ENCODE measurements around the gene SEC16B. TPM values are rescaled to one million over a fixed set of nuclear protein-coding genes. Genes with fewer than 3 reads are reported as not detected.
A peak's percentile ranks its signal among the peaks of the same experiment; 100 is the strongest.

SEC16B gene
- total and polyA plus RNA-seq, 4 donors: 2.5 to 3.9 (median 3.3) TPM

GRCh38 chr1:177948336-177948972, 21.4 kb downstream of the SEC16B start:
- Histone ChIP-seq H3K27me3 (ENCODE audit: control insufficient read depth, insufficient read depth, low read length) (no peaks in the 10 kb centered on the region), H3K36me3 (ENCODE audit: control insufficient read depth, insufficient read depth, low read length) (peaks cover 2% of the 10 kb centered on the region), H3K4me1 (ENCODE audit: control insufficient read depth, insufficient read depth, low read length) (peaks cover 15% of the 10 kb centered on the region), H3K9me3 (ENCODE audit: control insufficient read depth, insufficient read depth, low read length) (no peaks in the 10 kb centered on the region), H3K27ac (ENCODE audit: low read depth, low read length) (no peak overlapping the region), H3K4me3 (ENCODE audit: low read depth, low read length) (no peak overlapping the region)
- peak; percentile 52 to 96 (median 74) for DNase-seq (ENCODE audit: low read depth in 4 of 6, low spot score in 6 of 6)
- WGBS (ENCODE audit: insufficient coverage): 4% methylated on average over 4 of the region's 8 CpGs

- peaks cover 2% of the 10 kb centered on the region for H3K36me3 ChIP-seq (ENCODE audit: control insufficient read depth, insufficient read depth, low read length)
- no peak overlapping the region for H3K4me3 ChIP-seq (ENCODE audit: low read depth, low read length)
- H3K9me3 ChIP-seq (ENCODE audit: control insufficient read depth, insufficient read depth, low read length): no peaks in the 10 kb centered on the region
- DNase-seq (ENCODE audit: low read depth in 4 of 6, low spot score in 6 of 6): no peak
- peaks cover 15% of the 10 kb centered on the region for H3K4me1 ChIP-seq (ENCODE audit: control insufficient read depth, insufficient read depth, low read length)
- H3K27me3 ChIP-seq (ENCODE audit: control insufficient read depth, insufficient read depth, low read length): no peaks in the 10 kb centered on the region
- H3K27ac ChIP-seq (ENCODE audit: low read depth, low read length): no peak overlapping the region
- 30% methylated on average over 2 of the region's 7 CpGs for WGBS (ENCODE audit: insufficient coverage)
Measured at GRCh38 chr1:177947623-177948022, 22.2 kb downstream of the SEC16B start.

DNA sequence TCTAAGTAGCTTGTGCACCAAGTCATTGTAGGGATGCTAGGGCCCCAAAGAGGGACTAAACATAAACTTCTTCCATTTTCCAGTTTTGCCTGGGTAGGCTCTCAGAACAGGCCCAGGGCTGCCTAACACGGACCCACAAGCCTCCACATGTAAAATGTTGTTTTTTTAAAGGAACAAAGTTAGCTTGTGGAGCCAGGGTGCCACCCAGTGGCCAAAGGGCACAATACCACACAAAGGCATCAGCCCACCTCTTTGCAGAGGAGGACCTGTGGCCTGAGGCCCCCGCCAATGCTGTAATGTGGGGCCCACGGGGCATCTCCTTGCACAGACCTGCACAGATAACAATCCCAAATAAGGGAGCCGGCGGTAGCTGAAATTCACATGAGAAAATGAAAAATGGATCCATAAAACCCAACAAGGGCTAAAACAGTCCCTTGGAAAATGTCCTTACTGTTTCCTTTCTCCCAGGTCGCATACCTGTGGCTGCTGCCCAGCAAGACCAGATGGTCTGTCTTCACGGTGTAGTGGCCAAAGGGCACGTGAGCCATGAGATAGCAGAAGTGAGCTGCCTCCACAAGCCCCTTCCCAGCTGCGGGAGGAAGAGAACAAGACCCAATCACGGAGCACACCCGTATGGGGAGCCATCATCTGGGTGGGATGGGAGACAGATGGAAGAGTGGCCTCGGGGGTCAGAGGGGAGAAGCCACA, 23.8 kb downstream of the SEC16B start:
- peak in 5 of 6 donors; percentile 53 to 94 (median 59) for DNase-seq (ENCODE audit: low read depth in 4 of 6, low spot score in 6 of 6)
- WGBS (ENCODE audit: insufficient coverage): 40% methylated on average over 9 of the region's 12 CpGs
- no peaks in the 10 kb centered on the region for H3K9me3 ChIP-seq (ENCODE audit: control insufficient read depth, insufficient read depth, low read length)
- H3K36me3 ChIP-seq (ENCODE audit: control insufficient read depth, insufficient read depth, low read length): peaks cover 2% of the 10 kb centered on the region
- no peak overlapping the region for H3K4me3 ChIP-seq (ENCODE audit: low read depth, low read length)
- H3K27ac ChIP-seq (ENCODE audit: low read depth, low read length): peak overlapping the region; percentile 30
- H3K27me3 ChIP-seq (ENCODE audit: control insufficient read depth, insufficient read depth, low read length): no peaks in the 10 kb centered on the region
- H3K4me1 ChIP-seq (ENCODE audit: control insufficient read depth, insufficient read depth, low read length): peaks cover 15% of the 10 kb centered on the region

DNA sequence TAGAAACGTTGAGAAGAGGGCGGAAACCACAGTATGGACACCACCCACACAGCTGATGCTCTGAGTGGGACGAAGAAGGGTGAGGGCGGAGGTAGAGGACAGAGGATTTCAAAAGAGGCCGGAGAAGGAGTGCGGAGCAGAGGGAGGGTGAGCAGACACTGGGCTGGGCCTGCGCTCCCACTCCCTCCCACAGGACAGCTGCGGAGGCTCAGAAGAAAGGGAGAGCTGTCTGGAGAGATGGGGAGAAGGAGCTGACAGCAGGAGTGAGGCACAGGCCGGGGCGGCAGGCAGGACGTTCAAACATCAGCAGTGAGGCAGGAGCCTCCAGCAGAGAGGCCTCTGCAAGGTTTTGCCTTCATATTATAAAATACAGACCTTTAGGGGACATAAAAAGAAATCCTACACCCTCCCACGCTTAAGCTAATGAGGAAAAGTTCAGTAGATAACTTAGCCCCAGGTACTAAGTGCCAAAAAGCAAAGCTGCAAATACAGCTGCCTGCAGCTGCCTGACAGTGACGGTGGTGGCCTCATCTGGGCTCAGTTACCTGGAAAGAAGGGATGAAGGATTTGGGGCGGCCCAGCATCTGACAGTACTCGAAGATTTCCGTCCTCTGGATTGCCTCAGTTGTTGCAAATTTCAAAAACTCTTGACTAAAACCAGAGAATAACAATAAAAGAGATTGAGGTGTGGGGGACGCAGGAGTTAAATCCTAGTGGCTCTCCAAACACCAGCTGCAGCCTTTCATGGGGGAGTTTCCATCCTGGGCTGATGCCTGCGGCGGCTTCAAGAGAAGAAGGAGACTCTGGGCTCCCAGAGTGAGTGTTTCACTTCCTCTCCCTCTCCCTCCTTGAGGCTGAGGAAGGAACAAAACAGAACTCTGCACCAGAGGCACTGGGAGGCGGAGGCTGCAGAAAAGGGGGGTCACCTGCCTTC, 25.6 kb downstream of the SEC16B start:
- Histone ChIP-seq H3K4me1 (ENCODE audit: control insufficient read depth, insufficient read depth, low read length) (peaks cover 15% of the 10 kb centered on the region), H3K27ac (ENCODE audit: low read depth, low read length) (no peak overlapping the region), H3K9me3 (ENCODE audit: control insufficient read depth, insufficient read depth, low read length) (no peaks in the 10 kb centered on the region), H3K36me3 (ENCODE audit: control insufficient read depth, insufficient read depth, low read length) (peaks cover 2% of the 10 kb centered on the region), H3K27me3 (ENCODE audit: control insufficient read depth, insufficient read depth, low read length) (no peaks in the 10 kb centered on the region), H3K4me3 (ENCODE audit: low read depth, low read length) (no peak overlapping the region)
- DNase-seq (ENCODE audit: low read depth in 4 of 6, low spot score in 6 of 6): no peak
- 80% methylated on average over 12 of the region's 20 CpGs for WGBS (ENCODE audit: insufficient coverage)

DNA sequence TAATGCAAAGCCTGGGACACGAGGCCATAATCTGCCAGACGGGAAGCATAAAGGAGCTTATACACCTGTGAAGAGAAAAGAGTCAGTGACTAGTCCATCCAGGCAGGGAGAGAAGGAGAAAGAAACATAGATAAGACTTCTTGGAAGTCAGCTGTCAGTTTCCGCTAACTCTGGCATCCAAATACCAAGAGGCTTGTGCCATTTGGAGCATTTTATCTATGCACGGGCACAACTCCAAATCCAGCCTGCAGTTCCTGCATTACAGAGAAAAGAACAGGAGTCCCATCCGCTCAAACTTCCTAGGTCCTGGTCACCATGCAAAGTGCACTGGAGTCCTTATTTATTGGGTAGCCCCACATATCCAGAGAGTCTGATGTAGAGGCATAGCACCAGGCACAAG, 27.9 kb downstream of the SEC16B start:
- 90% methylated on average over 4 of the region's 5 CpGs for WGBS (ENCODE audit: insufficient coverage)
- Histone ChIP-seq H3K4me1 (ENCODE audit: control insufficient read depth, insufficient read depth, low read length) (peaks cover 15% of the 10 kb centered on the region), H3K4me3 (ENCODE audit: low read depth, low read length) (no peak overlapping the region), H3K27ac (ENCODE audit: low read depth, low read length) (no peak overlapping the region), H3K27me3 (ENCODE audit: control insufficient read depth, insufficient read depth, low read length) (no peaks in the 10 kb centered on the region), H3K9me3 (ENCODE audit: control insufficient read depth, insufficient read depth, low read length) (no peaks in the 10 kb centered on the region), H3K36me3 (ENCODE audit: control insufficient read depth, insufficient read depth, low read length) (peaks cover 9% of the 10 kb centered on the region)
- peak in 1 of 6 donors; percentile 51 for DNase-seq (ENCODE audit: low read depth in 4 of 6, low spot score in 6 of 6)

GRCh38 chr1:177940682-177941081, 29.2 kb downstream of the SEC16B start:
- WGBS (ENCODE audit: insufficient coverage): no CpG with 5 or more reads among the region's 3 CpGs

DNA sequence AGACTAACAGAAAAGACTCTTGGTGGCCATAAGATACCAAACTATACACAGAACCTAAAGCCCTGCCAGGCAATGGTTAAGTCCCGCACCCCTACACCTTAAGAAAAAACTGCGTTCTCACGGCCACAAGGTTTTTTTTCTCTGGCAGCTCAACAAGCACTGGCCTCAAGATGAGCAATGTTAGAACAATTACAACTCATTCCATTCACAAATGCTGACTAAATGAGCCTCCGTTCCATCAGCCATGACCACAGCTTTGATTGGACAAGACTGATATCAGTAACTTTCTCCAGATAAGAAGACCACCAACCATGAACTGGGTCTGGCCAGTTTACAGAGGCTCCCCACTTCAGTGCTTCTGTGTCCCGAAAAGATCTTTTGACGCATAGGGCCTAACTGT, 31.9 kb downstream of the SEC16B start:
- no peak for DNase-seq (ENCODE audit: low read depth in 4 of 6, low spot score in 6 of 6)
- H3K27ac ChIP-seq (ENCODE audit: low read depth, low read length): no peak overlapping the region
- no peaks in the 10 kb centered on the region for H3K27me3 ChIP-seq (ENCODE audit: control insufficient read depth, insufficient read depth, low read length)
- no peaks in the 10 kb centered on the region for H3K9me3 ChIP-seq (ENCODE audit: control insufficient read depth, insufficient read depth, low read length)
- H3K36me3 ChIP-seq (ENCODE audit: control insufficient read depth, insufficient read depth, low read length): peaks cover 11% of the 10 kb centered on the region
- WGBS (ENCODE audit: insufficient coverage): 75% methylated on average over 5 of the region's 6 CpGs
- no peak overlapping the region for H3K4me3 ChIP-seq (ENCODE audit: low read depth, low read length)
- H3K4me1 ChIP-seq (ENCODE audit: control insufficient read depth, insufficient read depth, low read length): no peaks in the 10 kb centered on the region

More at GRCh38 chr1:177940682-177941081, 29.2 kb downstream of the SEC16B start:
- Histone ChIP-seq H3K27me3 (ENCODE audit: control insufficient read depth, insufficient read depth, low read length) (no peaks in the 10 kb centered on the region), H3K4me1 (ENCODE audit: control insufficient read depth, insufficient read depth, low read length) (peaks cover 9% of the 10 kb centered on the region), H3K4me3 (ENCODE audit: low read depth, low read length) (no peak overlapping the region), H3K36me3 (ENCODE audit: control insufficient read depth, insufficient read depth, low read length) (peaks cover 10% of the 10 kb centered on the region), H3K9me3 (ENCODE audit: control insufficient read depth, insufficient read depth, low read length) (no peaks in the 10 kb centered on the region), H3K27ac (ENCODE audit: low read depth, low read length) (no peak overlapping the region)
- no peak for DNase-seq (ENCODE audit: low read depth in 4 of 6, low spot score in 6 of 6)

GRCh38 chr1:177937174-177937770, 32.6 kb downstream of the SEC16B start:
- no peak for DNase-seq (ENCODE audit: low read depth in 4 of 6, low spot score in 6 of 6)
- WGBS (ENCODE audit: insufficient coverage): 82% methylated on average over 7 of the region's 9 CpGs
- Histone ChIP-seq H3K4me3 (ENCODE audit: low read depth, low read length) (no peak overlapping the region), H3K27me3 (ENCODE audit: control insufficient read depth, insufficient read depth, low read length) (no peaks in the 10 kb centered on the region), H3K9me3 (ENCODE audit: control insufficient read depth, insufficient read depth, low read length) (no peaks in the 10 kb centered on the region), H3K27ac (ENCODE audit: low read depth, low read length) (no peak overlapping the region), H3K4me1 (ENCODE audit: control insufficient read depth, insufficient read depth, low read length) (no peaks in the 10 kb centered on the region), H3K36me3 (ENCODE audit: control insufficient read depth, insufficient read depth, low read length) (peaks cover 14% of the 10 kb centered on the region)

Data from spinal cord (tissue), 10 donors.